Measurements from ENCODE around the gene TFDP2.

The TFDP2 gene

DNA sequence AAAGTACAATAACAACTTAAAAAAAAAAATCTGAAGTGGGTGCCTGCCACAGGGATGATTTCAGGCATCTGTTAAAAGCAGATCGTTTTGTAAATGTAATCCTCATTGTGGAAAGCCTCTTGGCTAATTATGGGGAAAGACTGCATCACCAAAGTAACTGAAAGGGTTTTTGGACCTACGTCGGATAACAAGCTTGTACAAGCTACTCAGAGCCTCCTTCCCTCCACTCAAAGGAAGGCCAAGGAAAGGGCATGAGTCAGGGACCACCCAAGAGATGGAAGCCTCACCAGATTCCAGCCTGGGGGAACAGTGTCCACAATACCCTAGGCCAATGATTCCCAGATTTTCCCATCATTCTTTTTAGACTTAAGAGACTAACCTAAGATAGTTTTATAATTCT is 188.6 kb downstream of the TFDP2 start:
- TF ChIP-seq, protein P1, sequence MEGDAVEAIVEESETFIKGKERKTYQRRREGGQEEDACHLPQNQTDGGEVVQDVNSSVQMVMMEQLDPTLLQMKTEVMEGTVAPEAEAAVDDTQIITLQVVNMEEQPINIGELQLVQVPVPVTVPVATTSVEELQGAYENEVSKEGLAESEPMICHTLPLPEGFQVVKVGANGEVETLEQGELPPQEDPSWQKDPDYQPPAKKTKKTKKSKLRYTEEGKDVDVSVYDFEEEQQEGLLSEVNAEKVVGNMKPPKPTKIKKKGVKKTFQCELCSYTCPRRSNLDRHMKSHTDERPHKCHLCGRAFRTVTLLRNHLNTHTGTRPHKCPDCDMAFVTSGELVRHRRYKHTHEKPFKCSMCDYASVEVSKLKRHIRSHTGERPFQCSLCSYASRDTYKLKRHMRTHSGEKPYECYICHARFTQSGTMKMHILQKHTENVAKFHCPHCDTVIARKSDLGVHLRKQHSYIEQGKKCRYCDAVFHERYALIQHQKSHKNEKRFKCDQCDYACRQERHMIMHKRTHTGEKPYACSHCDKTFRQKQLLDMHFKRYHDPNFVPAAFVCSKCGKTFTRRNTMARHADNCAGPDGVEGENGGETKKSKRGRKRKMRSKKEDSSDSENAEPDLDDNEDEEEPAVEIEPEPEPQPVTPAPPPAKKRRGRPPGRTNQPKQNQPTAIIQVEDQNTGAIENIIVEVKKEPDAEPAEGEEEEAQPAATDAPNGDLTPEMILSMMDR (conservative IDR thresholded peaks at IDR 0.05; ENCODE audit: control insufficient read depth, insufficient read depth, low read depth, low read length) = no peak
- H3K4me3 ChIP-seq (ENCODE audit: control insufficient read depth, low read depth, low read length) = no peak overlapping the region
- DNase-seq (ENCODE audit: low read depth) = peak; percentile 77

DNA sequence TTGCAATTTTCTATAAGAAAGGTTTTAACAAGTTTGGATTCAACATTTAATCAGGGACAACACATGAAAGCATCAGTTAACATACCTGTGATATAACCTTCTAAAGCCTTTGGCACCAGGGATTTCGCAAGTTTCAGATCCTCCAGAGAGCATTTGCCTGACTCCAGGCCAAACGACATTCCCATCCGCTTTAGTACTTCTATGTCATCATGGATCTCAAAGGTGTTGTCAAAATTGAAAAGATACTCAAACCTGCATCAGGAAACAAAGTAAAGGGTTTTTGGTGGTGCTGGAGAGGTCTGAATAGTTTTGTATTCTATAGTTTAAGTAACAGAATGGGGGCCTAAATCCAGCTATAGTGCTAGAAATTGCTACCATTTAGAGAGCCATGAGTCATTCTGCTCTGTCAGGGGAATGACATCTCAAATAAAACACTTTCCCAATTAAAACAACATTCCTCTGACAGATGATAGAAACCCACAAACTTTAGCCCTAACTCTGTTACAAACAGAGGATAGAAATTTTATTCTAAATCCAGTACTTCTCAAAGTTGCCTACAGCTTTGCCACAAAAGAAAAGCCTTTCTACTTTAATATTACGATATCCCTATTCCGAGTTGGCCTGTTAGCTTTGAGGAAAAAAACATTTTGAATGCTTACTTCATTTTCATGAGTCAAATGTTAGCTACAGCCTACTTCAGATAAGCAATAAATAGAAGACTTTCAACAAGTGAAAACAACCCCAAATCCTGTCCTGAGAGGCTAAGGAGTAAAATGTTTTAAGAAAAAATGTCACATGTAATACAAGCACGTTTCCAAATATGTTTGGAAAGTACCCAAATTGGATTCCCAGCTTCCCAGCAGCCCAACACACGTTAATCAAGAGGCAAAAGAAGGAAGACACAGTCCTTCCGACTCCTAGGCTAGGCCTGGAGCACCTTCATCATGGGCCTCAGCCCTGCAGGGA is 189.5 kb downstream of the TFDP2 start:
- no peak overlapping the region for H3K4me3 ChIP-seq (ENCODE audit: control insufficient read depth, low read depth, low read length)
- DNase-seq (ENCODE audit: low read depth) = peak; percentile 67
- TF ChIP-seq, protein P1 (conservative IDR thresholded peaks at IDR 0.05; ENCODE audit: control insufficient read depth, insufficient read depth, low read depth, low read length) = no peak

DNA sequence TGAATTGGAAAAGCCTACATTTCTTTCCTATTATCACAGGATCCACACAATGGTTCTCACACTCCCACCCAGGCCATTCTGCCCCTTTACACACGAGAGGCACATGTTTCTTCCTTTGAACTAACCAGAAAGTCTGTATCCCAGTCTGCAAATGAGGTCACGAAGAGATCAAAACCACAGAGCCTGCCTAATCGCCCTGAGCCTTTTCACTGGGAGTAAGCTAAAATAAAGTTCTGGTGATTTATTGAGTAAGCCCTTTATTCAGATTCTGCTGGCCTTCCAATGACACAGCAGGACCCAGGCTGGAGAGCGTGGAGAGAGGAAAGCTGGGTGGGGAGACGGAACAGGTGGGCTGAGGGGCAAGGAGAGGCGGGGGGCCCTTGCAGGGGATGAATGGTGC is 194.2 kb downstream of the TFDP2 start:
- TF ChIP-seq, protein P1 (conservative IDR thresholded peaks at IDR 0.05; ENCODE audit: control insufficient read depth, insufficient read depth, low read depth, low read length) = no peak
- DNase-seq (ENCODE audit: low read depth) = peak; percentile 29
- H3K4me3 ChIP-seq (ENCODE audit: control insufficient read depth, low read depth, low read length) = no peak overlapping the region

DNA sequence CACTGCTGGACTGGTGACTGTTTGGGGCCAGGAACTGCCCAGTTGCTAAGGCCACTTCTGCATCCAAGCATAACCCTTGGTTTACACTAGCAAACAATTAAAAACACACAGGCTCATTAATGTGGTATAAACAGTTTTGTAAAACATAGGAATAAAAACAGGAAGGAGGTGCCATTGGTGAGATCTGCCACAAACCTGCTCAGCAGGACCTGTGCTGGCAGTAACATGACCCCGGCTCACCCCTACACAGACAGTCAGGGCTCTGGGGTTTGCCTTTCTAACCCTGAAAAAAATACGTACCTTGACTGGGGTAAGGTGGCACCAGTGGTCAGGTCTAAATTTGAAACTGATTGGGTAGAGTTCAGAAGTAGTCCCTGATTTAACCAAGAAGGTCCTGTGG is 196.7 kb downstream of the TFDP2 start:
- TF ChIP-seq, protein P1 (conservative IDR thresholded peaks at IDR 0.05; ENCODE audit: control insufficient read depth, insufficient read depth, low read depth, low read length) = no peak

DNA sequence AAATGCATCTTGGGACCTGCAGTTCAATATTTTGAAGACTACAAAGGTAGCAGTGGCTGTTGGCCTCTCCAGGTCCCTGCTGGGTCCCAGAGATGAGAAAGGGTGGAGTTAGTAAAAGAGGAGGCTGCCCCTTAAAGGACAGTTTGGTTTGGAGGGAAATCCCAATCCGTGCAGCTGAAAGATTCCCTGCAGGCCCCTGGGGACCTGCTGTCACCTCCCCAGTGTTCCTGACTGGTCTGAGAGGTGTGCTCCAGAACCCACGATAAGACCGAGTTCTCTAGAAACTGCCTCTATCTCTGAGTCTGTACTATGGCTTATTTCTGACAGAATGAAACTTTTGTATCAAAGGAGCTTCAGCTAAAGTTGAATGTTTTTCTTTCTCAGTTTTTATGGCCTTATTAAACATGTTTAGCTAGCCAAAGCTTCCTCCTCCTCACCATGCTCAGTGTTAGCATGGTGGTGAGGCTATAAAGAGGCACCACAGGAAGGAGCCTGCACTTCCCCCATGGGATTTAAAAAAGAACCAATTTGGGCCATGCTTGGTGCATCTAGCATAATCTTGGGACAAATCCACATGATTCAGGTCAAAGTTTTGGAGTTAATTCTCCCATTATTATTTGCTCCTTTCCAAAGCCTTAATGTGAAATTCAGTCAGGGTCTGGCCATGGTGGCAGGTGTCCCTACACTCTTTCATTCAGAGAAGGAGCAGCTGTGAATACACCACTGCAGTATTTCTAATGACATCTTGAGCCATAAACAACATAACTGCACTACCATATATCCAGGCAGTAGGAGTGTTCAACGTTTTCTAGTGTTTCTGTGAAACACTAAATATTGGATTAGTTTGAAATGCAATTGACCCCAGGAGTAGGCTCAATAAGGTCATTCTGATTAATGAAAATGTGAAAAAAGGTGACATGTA is 198.5 kb downstream of the TFDP2 start:
- H3K4me3 ChIP-seq (ENCODE audit: control insufficient read depth, low read depth, low read length) = no peak overlapping the region
- TF ChIP-seq, protein P1 (conservative IDR thresholded peaks at IDR 0.05; ENCODE audit: control insufficient read depth, insufficient read depth, low read depth, low read length) = no peak
- DNase-seq (ENCODE audit: low read depth) = no peak

More for the DNA sequence above, 196.7 kb downstream of the TFDP2 start:
- H3K4me3 ChIP-seq (ENCODE audit: control insufficient read depth, low read depth, low read length) = no peak overlapping the region
- no peak for DNase-seq (ENCODE audit: low read depth)

DNA sequence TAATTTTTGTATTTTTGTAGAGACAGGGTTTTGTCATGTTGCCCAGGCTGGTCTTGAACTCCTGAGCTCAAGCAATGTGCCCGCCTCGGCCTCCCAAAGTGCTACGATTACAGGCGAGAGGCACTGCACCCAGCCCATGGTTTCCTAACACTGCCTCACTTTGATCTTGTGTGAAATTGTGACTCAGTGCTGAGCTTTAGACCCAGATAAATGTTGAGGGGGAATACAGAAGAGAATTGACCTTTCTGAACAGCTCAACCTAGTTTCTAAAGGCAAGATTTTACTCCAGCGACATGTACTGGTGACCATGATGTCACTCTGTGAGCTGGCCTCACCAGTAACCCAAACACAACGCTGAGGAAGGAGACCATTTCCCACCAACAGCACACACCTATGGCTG is 199.4 kb downstream of the TFDP2 start:
- TF ChIP-seq, protein P1 (conservative IDR thresholded peaks at IDR 0.05; ENCODE audit: control insufficient read depth, insufficient read depth, low read depth, low read length) = no peak
- H3K4me3 ChIP-seq (ENCODE audit: control insufficient read depth, low read depth, low read length) = no peak overlapping the region
- DNase-seq (ENCODE audit: low read depth) = no peak
